Testis (tissue), 2 donors: ENCODE measurements around the gene CACNA2D3.

Experiments
- POLR2A ChIP-seq: fragments of 450-650 bp; IDR thresholded peaks from one replicate; pipeline ENCODE4 v1.6.1; 2017; ENCODE audit warnings: antibody characterized with exemption, mild to moderate bottlenecking, moderate library complexity
- TF ChIP-seq, protein P1 (sequence below), 3 experiments: fragments of 450-650 bp in 2 of 3; fragments of 200-600 bp in 1 of 3; sonication (generic) in 1 of 3; IDR thresholded peaks; one replicate each; pipeline ENCODE4 v1.5.1; 2016 to 2019; ENCODE audit warnings: antibody characterized with exemption in 3 of 3, mild to moderate bottlenecking in 2 of 3, moderate library complexity in 1 of 3

GRCh38 chr3:54649551-54649950 is 527.2 kb downstream of the CACNA2D3 start:
- TF ChIP-seq, protein P1, sequence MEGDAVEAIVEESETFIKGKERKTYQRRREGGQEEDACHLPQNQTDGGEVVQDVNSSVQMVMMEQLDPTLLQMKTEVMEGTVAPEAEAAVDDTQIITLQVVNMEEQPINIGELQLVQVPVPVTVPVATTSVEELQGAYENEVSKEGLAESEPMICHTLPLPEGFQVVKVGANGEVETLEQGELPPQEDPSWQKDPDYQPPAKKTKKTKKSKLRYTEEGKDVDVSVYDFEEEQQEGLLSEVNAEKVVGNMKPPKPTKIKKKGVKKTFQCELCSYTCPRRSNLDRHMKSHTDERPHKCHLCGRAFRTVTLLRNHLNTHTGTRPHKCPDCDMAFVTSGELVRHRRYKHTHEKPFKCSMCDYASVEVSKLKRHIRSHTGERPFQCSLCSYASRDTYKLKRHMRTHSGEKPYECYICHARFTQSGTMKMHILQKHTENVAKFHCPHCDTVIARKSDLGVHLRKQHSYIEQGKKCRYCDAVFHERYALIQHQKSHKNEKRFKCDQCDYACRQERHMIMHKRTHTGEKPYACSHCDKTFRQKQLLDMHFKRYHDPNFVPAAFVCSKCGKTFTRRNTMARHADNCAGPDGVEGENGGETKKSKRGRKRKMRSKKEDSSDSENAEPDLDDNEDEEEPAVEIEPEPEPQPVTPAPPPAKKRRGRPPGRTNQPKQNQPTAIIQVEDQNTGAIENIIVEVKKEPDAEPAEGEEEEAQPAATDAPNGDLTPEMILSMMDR (IDR thresholded peaks at IDR 0.05): no peak
- TF ChIP-seq POLR2A: no peak
